Fibroblast of lung (primary cell): Measurements from ENCODE around the gene TOR1AIP2. TPM values are rescaled to one million over a fixed set of nuclear protein-coding genes. Genes with fewer than 3 reads are reported as not detected.

Source experiments
- DNase-seq, 2 donors: peaks; one replicate each; pipeline versions ENCODE4 v3.0.0 to v3.0.0-alpha.2; 2010; ENCODE audit warnings: low read depth in 2 of 2
- H2AFZ ChIP-seq: 2 replicates; pipeline ENCODE4 v1.5.1; 2012; ENCODE audit warnings: low read length, control low read depth, inconsistent platforms
- H3K27ac ChIP-seq: 2 replicates; pipeline ENCODE4 v1.5.1; 2011; ENCODE audit warnings: low read length, control low read depth; ENCODE audit not compliant: insufficient read depth
- H3K27me3 ChIP-seq: 2 replicates; pipeline ENCODE4 v1.5.1; 2011; ENCODE audit warnings: mild to moderate bottlenecking, low read length; ENCODE audit not compliant: control insufficient read depth, insufficient read depth
- H3K36me3 ChIP-seq: 2 replicates; pipeline ENCODE4 v1.5.1; 2011; ENCODE audit warnings: low read length; ENCODE audit not compliant: control insufficient read depth, insufficient read depth
- H3K4me1 ChIP-seq: 2 replicates; pipeline ENCODE4 v1.5.1; 2011; ENCODE audit warnings: low read length; ENCODE audit not compliant: control insufficient read depth, insufficient read depth; ENCODE audit errors: extremely low read depth
- H3K4me2 ChIP-seq: 2 replicates; pipeline ENCODE4 v1.5.1; 2011; ENCODE audit warnings: low read length, control low read depth; ENCODE audit not compliant: insufficient read depth; ENCODE audit errors: extremely low read depth
- H3K4me3 ChIP-seq, 4 experiments: fragments of 200-600 bp in 1 of 4; sonication (generic) in 1 of 4; replicated peaks in 1 of 4; 2 replicates each; pipeline ENCODE4 v1.5.1; 2011 to 2016; ENCODE audit warnings: low read length in 4 of 4, low read depth in 3 of 4, mild to moderate bottlenecking in 3 of 4, control low read depth in 2 of 4, inconsistent platforms in 1 of 4, mixed read lengths in 1 of 4; ENCODE audit not compliant: insufficient read depth in 1 of 4; ENCODE audit errors: control extremely low read depth in 1 of 4
- H3K79me2 ChIP-seq: 2 replicates; pipeline ENCODE4 v1.5.1; 2012; ENCODE audit warnings: mild to moderate bottlenecking, low read length, inconsistent platforms; ENCODE audit not compliant: control insufficient read depth, insufficient read depth
- H3K9ac ChIP-seq: 2 replicates; pipeline ENCODE4 v1.5.1; 2011; ENCODE audit warnings: mild to moderate bottlenecking, low read length, control low read depth; ENCODE audit not compliant: insufficient read depth
- H3K9me3 ChIP-seq: 2 replicates; pipeline ENCODE4 v1.5.1; 2012; ENCODE audit warnings: low read depth, low read length; ENCODE audit not compliant: control insufficient read depth, insufficient read depth
- H4K20me1 ChIP-seq: 2 replicates; pipeline ENCODE4 v1.5.1; 2011; ENCODE audit warnings: low read length; ENCODE audit not compliant: control insufficient read depth, insufficient read depth; ENCODE audit errors: extremely low read depth
- EZH2 ChIP-seq: IDR thresholded peaks from 2 replicates; pipeline ENCODE4 v1.5.1; 2012; ENCODE audit warnings: low read length, control low read depth, mild to moderate bottlenecking; ENCODE audit errors: missing control alignments
- polyA plus RNA-seq, 2 donors: library from polyadenylated mRNA; depleted of rRNA in 1 of 2; stranded (reverse) in 1 of 2; unstranded in 1 of 2; fragments of >200 nt; gene quantifications; 2 replicates each; pipeline ENCODE4 v1.2.1, GENCODE V29; 2011 to 2012; ENCODE audit warnings: missing spikeins in 1 of 2
- total RNA-seq: library from RNA; depleted of rRNA; stranded (reverse); fragments of >200 nt; gene quantifications from 2 replicates; pipeline ENCODE4 v1.2.1, GENCODE V29; 2014
- TF ChIP-seq, protein P1 (sequence below), 2 donors: IDR thresholded peaks in 1 of 2; conservative IDR thresholded peaks in 1 of 2; 1 replicate in 1 of 2; 2 replicates in 1 of 2; pipeline ENCODE4 v1.5.1; 2011 to 2012; ENCODE audit warnings: low read length in 2 of 2, control low read depth in 1 of 2, inconsistent platforms in 1 of 2, low read depth in 1 of 2, mild to moderate bottlenecking in 1 of 2

The TOR1AIP2 gene
- total and polyA plus RNA-seq, 2 donors (not counting 1 experiment from before 2014, with no cell fraction given): 78.9 to 81.9 TPM

GRCh38 chr1:179831852-179832699 lies 45.5 kb downstream of the TOR1AIP2 start:
- Histone ChIP-seq H3K36me3 (no peaks in the 10 kb centered on the region), H4K20me1 (no peaks in the 10 kb centered on the region), H3K27ac (no peak overlapping the region), H3K4me2 (no peak overlapping the region), H3K4me1 (no peaks in the 10 kb centered on the region), H3K4me3 (no peak overlapping the region), H2AFZ (no peak overlapping the region), H3K27me3 (peaks cover 8% of the 10 kb centered on the region), H3K9ac (no peak overlapping the region), H3K79me2 (no peaks in the 10 kb centered on the region), H3K9me3 (no peaks in the 10 kb centered on the region)
- peak in 1 of 2 donors; percentile 63 for DNase-seq
- no peak for TF ChIP-seq EZH2
- TF ChIP-seq, protein P1, sequence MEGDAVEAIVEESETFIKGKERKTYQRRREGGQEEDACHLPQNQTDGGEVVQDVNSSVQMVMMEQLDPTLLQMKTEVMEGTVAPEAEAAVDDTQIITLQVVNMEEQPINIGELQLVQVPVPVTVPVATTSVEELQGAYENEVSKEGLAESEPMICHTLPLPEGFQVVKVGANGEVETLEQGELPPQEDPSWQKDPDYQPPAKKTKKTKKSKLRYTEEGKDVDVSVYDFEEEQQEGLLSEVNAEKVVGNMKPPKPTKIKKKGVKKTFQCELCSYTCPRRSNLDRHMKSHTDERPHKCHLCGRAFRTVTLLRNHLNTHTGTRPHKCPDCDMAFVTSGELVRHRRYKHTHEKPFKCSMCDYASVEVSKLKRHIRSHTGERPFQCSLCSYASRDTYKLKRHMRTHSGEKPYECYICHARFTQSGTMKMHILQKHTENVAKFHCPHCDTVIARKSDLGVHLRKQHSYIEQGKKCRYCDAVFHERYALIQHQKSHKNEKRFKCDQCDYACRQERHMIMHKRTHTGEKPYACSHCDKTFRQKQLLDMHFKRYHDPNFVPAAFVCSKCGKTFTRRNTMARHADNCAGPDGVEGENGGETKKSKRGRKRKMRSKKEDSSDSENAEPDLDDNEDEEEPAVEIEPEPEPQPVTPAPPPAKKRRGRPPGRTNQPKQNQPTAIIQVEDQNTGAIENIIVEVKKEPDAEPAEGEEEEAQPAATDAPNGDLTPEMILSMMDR (conservative IDR thresholded peaks at IDR 0.05 in 1 of 2, IDR thresholded peaks at IDR 0.05 in 1 of 2; ENCODE audit: low read depth in 1 of 2, low read length in 2 of 2): no peak

DNA sequence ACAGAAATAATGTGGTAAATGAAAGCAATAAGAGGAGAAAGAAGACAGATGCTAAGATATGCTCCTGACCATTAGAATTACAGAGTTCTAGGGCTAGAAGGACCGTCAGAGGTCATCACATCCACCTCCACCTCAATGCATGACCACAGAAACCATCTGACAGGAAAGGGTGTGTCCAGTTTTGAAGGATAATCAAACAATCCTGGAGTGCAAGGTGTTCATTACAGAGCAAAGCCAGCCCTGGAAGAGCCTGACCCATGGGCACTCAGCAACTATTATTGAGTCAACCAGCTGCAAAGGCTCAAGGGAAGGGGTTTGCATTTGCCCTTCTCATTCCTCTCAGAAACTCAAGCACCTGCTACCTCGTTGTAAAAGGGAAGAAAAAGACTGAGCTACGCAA lies 46.4 kb downstream of the TOR1AIP2 start:
- Histone ChIP-seq H2AFZ (no peak overlapping the region), H3K4me2 (no peak overlapping the region), H3K9me3 (no peaks in the 10 kb centered on the region), H3K27me3 (peaks cover 8% of the 10 kb centered on the region), H3K79me2 (no peaks in the 10 kb centered on the region), H3K4me3 (no peak overlapping the region), H3K9ac (no peak overlapping the region), H3K27ac (no peak overlapping the region), H3K36me3 (no peaks in the 10 kb centered on the region), H4K20me1 (no peaks in the 10 kb centered on the region), H3K4me1 (no peaks in the 10 kb centered on the region)
- TF ChIP-seq EZH2: no peak
- no peak for DNase-seq

DNA sequence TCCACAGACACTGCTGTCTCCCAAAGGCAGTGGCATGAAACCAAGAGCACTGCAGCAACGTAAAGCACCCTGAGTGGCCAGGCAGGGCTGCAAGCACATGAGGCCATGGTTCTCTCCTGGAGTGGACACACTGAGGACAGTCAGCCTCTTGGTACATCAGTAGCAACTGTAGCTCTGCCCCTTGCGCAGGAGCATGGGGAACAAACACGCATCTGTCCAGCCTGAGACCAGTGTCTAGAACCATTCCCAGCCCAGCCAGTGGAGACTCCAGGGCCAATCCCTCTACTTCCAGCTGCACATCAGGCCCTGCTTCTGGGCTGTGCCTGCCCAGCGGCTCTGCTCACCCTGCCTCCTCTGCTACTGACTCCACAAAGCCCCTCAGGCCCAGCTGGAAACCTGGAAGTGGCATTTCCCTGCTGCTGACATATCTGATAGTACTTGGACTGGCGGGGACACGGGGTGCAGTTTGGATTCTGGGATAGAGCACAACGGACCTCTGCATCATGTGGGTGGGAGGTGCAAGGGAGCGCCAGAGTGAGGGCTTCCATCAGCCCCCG lies 49.0 kb downstream of the TOR1AIP2 start:
- DNase-seq: no peak
- TF ChIP-seq, protein P1 (conservative IDR thresholded peaks at IDR 0.05 in 1 of 2, IDR thresholded peaks at IDR 0.05 in 1 of 2; ENCODE audit: low read depth in 1 of 2, low read length in 2 of 2): no peak
- no peak overlapping the region for H3K4me2 ChIP-seq
- no peaks in the 10 kb centered on the region for H3K36me3 ChIP-seq
- no peak overlapping the region for H2AFZ ChIP-seq
- peaks cover 8% of the 10 kb centered on the region for H3K27me3 ChIP-seq
- H3K4me1 ChIP-seq: no peaks in the 10 kb centered on the region
- no peaks in the 10 kb centered on the region for H3K9me3 ChIP-seq
- no peaks in the 10 kb centered on the region for H3K79me2 ChIP-seq
- H4K20me1 ChIP-seq: no peaks in the 10 kb centered on the region
- H3K27ac ChIP-seq: no peak overlapping the region
- H3K9ac ChIP-seq: no peak overlapping the region
- no peak overlapping the region for H3K4me3 ChIP-seq
